H1 (cell line): Measurements from ENCODE around the gene KCNH4. TPM values are rescaled to one million over a fixed set of nuclear protein-coding genes. Genes with fewer than 3 reads are reported as not detected.

ENCODE experiments used
- ASH2L ChIP-seq: fragments of 200-600, 300-600 bp; sonication (generic); IDR thresholded peaks from one replicate; pipeline ENCODE4 v1.7.1; 2017; ENCODE audit warnings: low read length
- BACH1 ChIP-seq: IDR thresholded peaks from 2 replicates; pipeline ENCODE4 v1.6.1; 2012; ENCODE audit warnings: low read length, improper control_type of control experiment
- GTF2F1 ChIP-seq: IDR thresholded peaks from 2 replicates; pipeline ENCODE4 v1.6.1; 2012; ENCODE audit warnings: low read depth, low read length, improper control_type of control experiment, borderline replicate concordance
- HDAC2 ChIP-seq, 2 experiments: fragments of 300-600 bp in 1 of 2; sonication (generic) in 1 of 2; IDR thresholded peaks; 2 replicates each; pipeline ENCODE4 v1.6.1; 2011 to 2012; ENCODE audit warnings: low read depth in 2 of 2, low read length in 2 of 2, mild to moderate bottlenecking in 2 of 2, moderate library complexity in 2 of 2, borderline replicate concordance in 1 of 2, inconsistent platforms in 1 of 2
- KDM5A ChIP-seq: fragments of 200-600 bp; IDR thresholded peaks from 2 replicates; pipeline ENCODE4 v1.7.1; 2012; ENCODE audit warnings: mild to moderate bottlenecking, low read length, inconsistent platforms, mixed read lengths
- NRF1 ChIP-seq: IDR thresholded peaks from 2 replicates; pipeline ENCODE4 v1.6.1; 2011; ENCODE audit warnings: mild to moderate bottlenecking, low read depth, low read length, improper control_type of control experiment
- RAD21 ChIP-seq, 2 experiments: IDR thresholded peaks in 1 of 2; conservative IDR thresholded peaks in 1 of 2; 2 replicates each; pipeline ENCODE4 v1.6.1; 2011; ENCODE audit warnings: low read depth in 2 of 2, low read length in 2 of 2, improper control_type of control experiment in 1 of 2, inconsistent platforms in 1 of 2, mild to moderate bottlenecking in 1 of 2, moderate library complexity in 1 of 2
- RNF2 ChIP-seq: fragments of 200-900, 300-1000 bp; sonication (generic); IDR thresholded peaks from 2 replicates; pipeline ENCODE4 v1.7.1; 2016; ENCODE audit warnings: borderline replicate concordance, low read depth, mild to moderate bottlenecking, antibody characterized with exemption, low read length; ENCODE audit not compliant: poor library complexity, severe bottlenecking; ENCODE audit errors: missing control alignments
- SIN3A ChIP-seq, 2 experiments: IDR thresholded peaks in 1 of 2; conservative IDR thresholded peaks in 1 of 2; 2 replicates each; pipeline ENCODE4 v1.6.1; 2011 to 2012; ENCODE audit warnings: low read length in 2 of 2, improper control_type of control experiment in 1 of 2, low read depth in 1 of 2, mild to moderate bottlenecking in 1 of 2
- SP1 ChIP-seq: IDR thresholded peaks from 2 replicates; pipeline ENCODE4 v1.6.1; 2011; ENCODE audit warnings: low read depth, low read length
- SP4 ChIP-seq: IDR thresholded peaks from 2 replicates; pipeline ENCODE4 v1.6.1; 2012; ENCODE audit warnings: low read length, inconsistent platforms
- SUZ12 ChIP-seq: fragments of 200-600 bp; sonication (generic); IDR thresholded peaks from 2 replicates; pipeline ENCODE4 v1.6.1; 2012; ENCODE audit warnings: mild to moderate bottlenecking, inconsistent platforms, low read length, moderate library complexity, mixed read lengths
- TEAD4 ChIP-seq: IDR thresholded peaks from 2 replicates; pipeline ENCODE4 v1.6.1; 2012; ENCODE audit warnings: low read depth, low read length, inconsistent platforms, mixed read lengths
- ZNF274 ChIP-seq: IDR thresholded peaks from 2 replicates; pipeline ENCODE4 v1.7.0; 2012; ENCODE audit warnings: low read length, borderline replicate concordance; ENCODE audit errors: extremely low read depth
- polyA plus RNA-seq, 7 experiments: library from polyadenylated mRNA; depleted of rRNA in 3 of 7; stranded (reverse) in 5 of 7; unstranded in 2 of 7; fragments of >200 nt in 5 of 7; fragments of 200-250 nt in 2 of 7; gene quantifications; 1 replicate in 5 of 7; 2 replicates in 1 of 7; 4 replicates in 1 of 7; pipeline versions ENCODE4 v1.2.1 to v1.2.3, GENCODE V29; 2011 to 2013; ENCODE audit warnings: missing spikeins in 2 of 7, mixed read lengths in 2 of 7
- total RNA-seq: library from RNA; stranded (reverse); fragmentation: NEBNext Ultra II Directional; extraction: Animal tissue kit (Norgen Biotek cat#: 25700); gene quantifications from 2 replicates; pipeline ENCODE4 v1.2.1, GENCODE V29; 2021
- TF ChIP-seq, protein P1 (sequence below), 3 experiments: IDR thresholded peaks; 1 replicate in 2 of 3; 2 replicates in 1 of 3; pipeline versions ENCODE4 v1.5.1 to v1.6.1; 2011; ENCODE audit warnings: low read length in 3 of 3, mild to moderate bottlenecking in 3 of 3, inconsistent platforms in 2 of 3, low read depth in 1 of 3, moderate library complexity in 1 of 3; ENCODE audit not compliant: insufficient read depth in 1 of 3; ENCODE audit errors: control extremely low read depth in 1 of 3
- TF ChIP-seq, protein P2 (sequence below): IDR thresholded peaks from 2 replicates; pipeline ENCODE4 v1.6.1; 2012; ENCODE audit warnings: inconsistent platforms
- TF ChIP-seq, protein P3 (sequence below): IDR thresholded peaks from 2 replicates; pipeline ENCODE4 v1.6.1; 2011; ENCODE audit warnings: low read length, improper control_type of control experiment

The KCNH4 gene
- total and polyA plus RNA-seq, 2 of the 8 experiments (the other 6 are each of a cell fraction or from before 2014, with no cell fraction given): 0.44 to 0.47 TPM

DNA sequence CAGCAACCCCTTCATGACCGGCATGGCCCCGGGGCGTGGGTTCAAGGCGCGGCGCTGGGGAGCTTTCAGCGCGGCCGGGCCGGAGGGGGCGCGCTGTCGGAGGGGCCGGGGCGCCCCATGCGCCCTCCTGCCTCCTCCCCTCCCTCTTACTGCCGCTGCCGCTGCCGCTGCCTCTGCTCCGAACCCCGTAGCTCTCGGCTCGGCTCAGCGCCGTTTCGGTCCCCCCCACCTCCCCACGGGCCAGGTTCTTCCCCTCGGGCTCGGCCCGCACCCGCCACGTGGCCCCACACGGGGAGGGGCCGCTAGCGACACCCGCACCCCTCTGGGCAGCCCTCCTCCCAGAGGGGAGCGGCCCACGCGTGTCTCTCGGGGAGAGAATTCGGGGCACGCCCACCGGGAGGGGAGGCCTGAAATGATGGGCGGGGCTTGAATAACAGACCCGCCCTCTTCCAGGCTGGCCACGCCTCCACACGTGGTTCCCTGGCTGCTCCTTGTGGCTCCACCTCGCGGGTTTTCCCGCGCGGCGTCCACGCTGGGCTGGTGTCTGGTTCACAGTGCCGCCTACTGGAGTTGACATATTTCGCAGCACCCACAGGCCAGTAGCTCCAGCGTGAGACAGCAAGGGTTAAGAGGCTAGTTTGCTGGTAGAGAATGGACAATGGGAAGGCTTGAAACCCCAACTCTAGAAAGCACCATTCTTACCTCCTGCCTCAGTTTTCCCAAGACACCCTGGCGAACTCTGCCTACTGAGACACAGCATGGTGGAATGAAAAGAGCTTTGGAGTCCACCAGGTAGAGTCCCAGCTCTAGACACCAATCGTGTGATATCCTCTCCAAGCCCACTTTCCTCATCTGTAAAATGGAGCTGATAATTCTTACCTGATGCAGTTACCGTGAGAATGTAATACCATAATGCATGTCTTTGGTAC lies at the start of gene KCNH4 (continued):
- TF ChIP-seq RNF2 (peak; percentile 28), ZNF274 (no peak), SP4 (peak; percentile 55; the same call in 1 of the 2 replicates), SIN3A (conservative IDR thresholded peaks at IDR 0.05 in 1 of 2, IDR thresholded peaks at IDR 0.05 in 1 of 2; ENCODE audit: low read depth in 1 of 2, low read length in 2 of 2) (peak in 1 of 2 experiments; percentile 46; a peak in 1 of 4 replicates), SP1 (peak; percentile 68; the same call in 1 of the 2 replicates), KDM5A (no peak), HDAC2 (IDR thresholded peaks at IDR 0.05; ENCODE audit: borderline replicate concordance in 1 of 2, low read depth in 2 of 2, low read length in 2 of 2) (peak in 1 of 2 experiments; percentile 79; a peak in 1 of 4 replicates), BACH1 (peak; percentile 85), RAD21 (IDR thresholded peaks at IDR 0.05 in 1 of 2, conservative IDR thresholded peaks at IDR 0.05 in 1 of 2; ENCODE audit: low read depth in 2 of 2, low read length in 2 of 2) (peak; percentile 40 to 53; a peak in 3 of 4 replicates), ASH2L (peak; percentile 62), SUZ12 (no peak; the same call in 1 of the 2 replicates), TEAD4 (no peak), NRF1 (no peak), GTF2F1 (no peak)
- TF ChIP-seq, protein P1, sequence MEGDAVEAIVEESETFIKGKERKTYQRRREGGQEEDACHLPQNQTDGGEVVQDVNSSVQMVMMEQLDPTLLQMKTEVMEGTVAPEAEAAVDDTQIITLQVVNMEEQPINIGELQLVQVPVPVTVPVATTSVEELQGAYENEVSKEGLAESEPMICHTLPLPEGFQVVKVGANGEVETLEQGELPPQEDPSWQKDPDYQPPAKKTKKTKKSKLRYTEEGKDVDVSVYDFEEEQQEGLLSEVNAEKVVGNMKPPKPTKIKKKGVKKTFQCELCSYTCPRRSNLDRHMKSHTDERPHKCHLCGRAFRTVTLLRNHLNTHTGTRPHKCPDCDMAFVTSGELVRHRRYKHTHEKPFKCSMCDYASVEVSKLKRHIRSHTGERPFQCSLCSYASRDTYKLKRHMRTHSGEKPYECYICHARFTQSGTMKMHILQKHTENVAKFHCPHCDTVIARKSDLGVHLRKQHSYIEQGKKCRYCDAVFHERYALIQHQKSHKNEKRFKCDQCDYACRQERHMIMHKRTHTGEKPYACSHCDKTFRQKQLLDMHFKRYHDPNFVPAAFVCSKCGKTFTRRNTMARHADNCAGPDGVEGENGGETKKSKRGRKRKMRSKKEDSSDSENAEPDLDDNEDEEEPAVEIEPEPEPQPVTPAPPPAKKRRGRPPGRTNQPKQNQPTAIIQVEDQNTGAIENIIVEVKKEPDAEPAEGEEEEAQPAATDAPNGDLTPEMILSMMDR (IDR thresholded peaks at IDR 0.05; ENCODE audit: control extremely low read depth in 1 of 3, insufficient read depth in 1 of 3, low read depth in 1 of 3, low read length in 3 of 3): peak; percentile 45 to 62 (median 45)
- TF ChIP-seq, protein P2, sequence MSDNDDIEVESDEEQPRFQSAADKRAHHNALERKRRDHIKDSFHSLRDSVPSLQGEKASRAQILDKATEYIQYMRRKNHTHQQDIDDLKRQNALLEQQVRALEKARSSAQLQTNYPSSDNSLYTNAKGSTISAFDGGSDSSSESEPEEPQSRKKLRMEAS: peak; percentile 92
- TF ChIP-seq, protein P3, sequence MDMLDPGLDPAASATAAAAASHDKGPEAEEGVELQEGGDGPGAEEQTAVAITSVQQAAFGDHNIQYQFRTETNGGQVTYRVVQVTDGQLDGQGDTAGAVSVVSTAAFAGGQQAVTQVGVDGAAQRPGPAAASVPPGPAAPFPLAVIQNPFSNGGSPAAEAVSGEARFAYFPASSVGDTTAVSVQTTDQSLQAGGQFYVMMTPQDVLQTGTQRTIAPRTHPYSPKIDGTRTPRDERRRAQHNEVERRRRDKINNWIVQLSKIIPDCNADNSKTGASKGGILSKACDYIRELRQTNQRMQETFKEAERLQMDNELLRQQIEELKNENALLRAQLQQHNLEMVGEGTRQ: peak; percentile 56; the same call in 1 of the 2 replicates
